Mesodermal cell (in vitro differentiated cells): Measurements from ENCODE around the gene SLC4A3.

Source experiments
- H3K27ac ChIP-seq: 2 replicates; pipeline ENCODE4 v1.7.0; 2013; ENCODE audit warnings: mild to moderate bottlenecking, low read depth, low read length, moderate library complexity; ENCODE audit not compliant: severe bottlenecking
- H3K36me3 ChIP-seq: 2 replicates; pipeline ENCODE4 v1.7.1; 2013; ENCODE audit warnings: mild to moderate bottlenecking, low read length, moderate library complexity; ENCODE audit not compliant: control insufficient read depth, insufficient read depth
- H3K4me1 ChIP-seq: one replicate; pipeline ENCODE4 v1.7.1; 2013; ENCODE audit warnings: mild to moderate bottlenecking, low read length; ENCODE audit not compliant: insufficient read depth, control insufficient read depth, poor library complexity, severe bottlenecking
- H3K4me3 ChIP-seq: 2 replicates; pipeline ENCODE4 v1.7.0; 2013; ENCODE audit warnings: low read length, control low read depth, mild to moderate bottlenecking; ENCODE audit not compliant: insufficient read depth, poor library complexity, severe bottlenecking; ENCODE audit errors: extremely low read depth
- H3K9me3 ChIP-seq: 2 replicates; pipeline ENCODE4 v1.7.1; 2013; ENCODE audit warnings: mild to moderate bottlenecking, low read length, moderate library complexity; ENCODE audit not compliant: control insufficient read depth
- WGBS, 2 experiments: methylation state at CpG; one replicate each; pipeline ENCODE4 v1.1.5; 2013; ENCODE audit warnings: missing lambda C conversion rate in 2 of 2; ENCODE audit not compliant: insufficient coverage in 2 of 2; 5-methylcytosine and 5-hydroxymethylcytosine counted together

Gene SLC4A3

DNA sequence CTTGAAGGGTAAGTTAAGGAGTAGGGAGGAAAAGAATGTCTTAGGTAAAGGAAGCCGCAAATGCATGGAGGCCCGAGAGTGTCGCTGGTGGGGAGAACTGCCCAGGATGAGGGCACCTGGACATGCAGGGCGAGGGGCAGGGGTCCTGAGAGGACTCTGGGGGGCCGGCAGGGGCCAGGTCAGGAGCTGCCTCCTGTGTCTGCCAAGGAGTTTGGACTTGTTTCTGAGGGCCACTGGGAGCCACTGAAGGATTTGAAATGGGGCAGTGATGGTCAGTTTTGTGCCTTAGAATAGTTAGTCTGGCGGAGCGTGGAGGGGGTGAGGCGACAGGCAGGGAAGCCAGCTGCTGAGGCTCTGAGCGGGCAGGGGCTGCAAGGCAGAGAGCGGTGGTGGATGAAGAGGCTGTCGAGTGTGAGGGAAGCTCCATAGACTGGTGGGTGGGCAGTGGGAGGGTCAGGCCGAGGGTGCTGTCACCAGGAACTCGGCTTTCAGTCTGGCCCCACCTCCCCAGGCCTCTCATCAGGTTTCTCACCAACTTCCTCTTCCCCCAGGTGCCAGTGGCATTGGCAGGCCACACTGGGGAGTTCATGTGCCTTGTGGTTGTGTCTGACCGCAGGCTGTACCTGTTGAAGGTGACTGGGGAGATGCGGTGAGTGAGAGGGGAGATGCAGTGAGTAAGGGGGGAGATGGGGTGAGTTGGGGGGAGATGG lies 14.7 kb upstream of the SLC4A3 start:
- WGBS, 2 experiments: 91 to 93% methylated on average over 9 to 10 of the region's 15 CpGs
- H3K4me3 ChIP-seq: no peak overlapping the region
- no peak overlapping the region for H3K27ac ChIP-seq
- no peaks in the 10 kb centered on the region for H3K9me3 ChIP-seq
- no peaks in the 10 kb centered on the region for H3K4me1 ChIP-seq
- H3K36me3 ChIP-seq: peaks cover 42% of the 10 kb centered on the region

DNA sequence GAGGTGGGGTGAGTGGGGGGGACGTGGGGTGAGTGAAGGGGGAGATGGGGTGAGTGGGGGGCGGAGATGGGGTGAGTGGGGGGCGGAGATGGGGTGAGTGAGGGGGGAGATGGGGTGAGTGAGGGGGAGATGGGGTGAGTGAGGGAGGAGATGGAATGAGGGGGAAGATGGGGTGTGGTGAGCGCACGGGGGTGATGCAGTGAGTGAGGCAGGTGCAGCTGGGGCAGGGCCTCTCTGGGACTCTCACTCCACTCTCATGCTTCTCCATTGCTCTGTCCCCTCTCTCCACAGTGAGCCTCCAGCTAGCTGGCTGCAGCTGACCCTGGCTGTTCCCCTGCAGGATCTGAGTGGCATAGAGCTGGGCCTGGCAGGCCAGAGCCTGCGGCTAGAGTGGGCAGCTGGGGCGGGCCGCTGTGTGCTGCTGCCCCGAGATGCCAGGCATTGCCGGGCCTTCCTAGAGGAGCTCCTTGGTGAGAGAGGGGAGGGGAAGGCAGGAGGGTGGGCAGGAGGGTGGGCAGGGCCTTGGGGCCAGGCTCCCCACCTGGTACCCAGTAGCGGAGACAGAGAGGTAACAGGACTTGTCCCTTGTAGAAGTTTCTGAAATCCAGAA lies 13.9 kb upstream of the SLC4A3 start:
- H3K9me3 ChIP-seq: no peaks in the 10 kb centered on the region
- 97 to 100% methylated on average over 4 to 5 of the region's 11 CpGs for WGBS, 2 experiments
- no peaks in the 10 kb centered on the region for H3K4me1 ChIP-seq
- H3K27ac ChIP-seq: no peak overlapping the region
- H3K4me3 ChIP-seq: no peak overlapping the region
- peaks cover 40% of the 10 kb centered on the region for H3K36me3 ChIP-seq

DNA sequence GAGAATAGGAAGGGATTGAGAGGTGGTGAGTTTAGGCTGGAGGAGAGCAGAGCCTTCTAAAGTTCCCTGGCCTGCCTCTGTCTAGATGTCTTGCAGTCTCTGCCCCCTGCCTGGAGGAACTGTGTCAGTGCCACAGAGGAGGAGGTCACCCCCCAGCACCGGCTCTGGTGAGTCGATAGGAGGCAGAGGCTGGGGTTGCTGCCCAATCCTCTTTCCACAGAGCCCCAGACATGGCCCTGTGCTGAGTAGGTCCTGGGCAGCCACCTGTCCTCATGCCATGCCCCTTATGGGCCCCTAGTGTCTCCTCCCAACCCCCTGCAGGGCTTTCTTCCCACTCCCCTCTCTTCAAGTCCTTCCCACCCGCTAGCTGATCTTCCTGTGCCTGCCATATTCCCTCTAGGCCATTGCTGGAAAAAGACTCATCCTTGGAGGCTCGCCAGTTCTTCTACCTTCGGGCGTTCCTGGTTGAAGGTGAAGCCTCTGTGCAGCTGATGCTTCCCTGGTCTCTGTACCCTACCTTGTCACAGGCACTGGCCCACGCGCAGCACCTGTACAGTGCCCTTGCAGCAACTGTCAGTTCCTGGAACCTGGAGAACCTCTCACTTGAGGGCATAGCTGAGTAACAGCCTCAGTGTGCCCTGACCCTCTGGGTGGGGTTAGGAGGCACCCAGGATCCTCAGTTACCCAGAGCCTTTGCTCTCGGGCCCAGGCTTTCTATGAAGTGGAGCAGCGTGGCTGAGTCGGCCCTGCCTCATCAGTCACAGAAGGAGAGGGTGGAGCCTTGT lies 13.2 kb upstream of the SLC4A3 start:
- H3K4me1 ChIP-seq: no peaks in the 10 kb centered on the region
- 94 to 95% methylated on average over 7 to 11 of the region's 11 CpGs for WGBS, 2 experiments
- no peak overlapping the region for H3K27ac ChIP-seq

DNA sequence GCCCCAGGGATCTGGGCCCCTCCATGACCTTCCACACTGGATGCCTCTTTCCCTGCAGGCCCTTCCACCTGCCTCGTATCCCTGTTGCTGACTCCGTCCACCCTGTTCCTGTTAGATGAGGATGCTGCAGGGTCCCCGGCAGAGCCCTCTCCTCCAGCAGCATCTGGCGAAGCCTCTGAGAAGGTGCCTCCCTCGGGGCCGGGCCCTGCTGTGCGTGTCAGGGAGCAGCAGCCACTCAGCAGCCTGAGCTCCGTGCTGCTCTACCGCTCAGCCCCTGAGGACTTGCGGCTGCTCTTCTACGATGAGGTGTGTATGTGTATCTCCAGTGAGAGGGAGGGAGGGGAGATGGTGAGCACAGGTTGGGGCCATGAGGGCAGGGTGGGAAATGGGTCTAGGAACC lies 12.4 kb upstream of the SLC4A3 start:
- H3K9me3 ChIP-seq: no peaks in the 10 kb centered on the region
- no peaks in the 10 kb centered on the region for H3K4me1 ChIP-seq
- H3K4me3 ChIP-seq: no peak overlapping the region
- peaks cover 28% of the 10 kb centered on the region for H3K36me3 ChIP-seq
- no peak overlapping the region for H3K27ac ChIP-seq
- 96 to 98% methylated on average over 8 to 9 of the region's 11 CpGs for WGBS, 2 experiments

More for the DNA sequence above, 13.2 kb upstream of the SLC4A3 start:
- Histone ChIP-seq H3K4me3 (no peak overlapping the region), H3K36me3 (peaks cover 33% of the 10 kb centered on the region), H3K9me3 (no peaks in the 10 kb centered on the region)

DNA sequence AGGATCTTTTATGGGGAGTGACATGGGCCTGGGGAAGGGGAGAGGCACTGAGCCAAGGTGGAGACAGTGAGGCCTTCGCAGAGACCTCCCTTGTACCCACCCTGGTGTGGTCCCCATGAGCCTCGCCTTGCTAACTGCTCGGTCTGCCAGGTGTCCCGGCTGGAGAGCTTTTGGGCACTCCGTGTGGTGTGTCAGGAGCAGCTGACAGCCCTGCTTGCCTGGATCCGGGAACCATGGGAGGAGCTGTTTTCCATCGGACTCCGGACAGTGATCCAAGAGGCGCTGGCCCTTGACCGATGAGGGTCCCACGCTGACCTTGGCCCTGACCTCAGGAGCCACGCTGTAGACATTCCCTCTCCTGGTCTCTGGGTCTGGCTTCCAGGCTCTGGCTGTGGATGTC lies 11.5 kb upstream of the SLC4A3 start:
- peaks cover 25% of the 10 kb centered on the region for H3K36me3 ChIP-seq
- no peak overlapping the region for H3K4me3 ChIP-seq
- WGBS, 2 experiments: 95 to 96% methylated on average over 11 of the region's 12 CpGs
- H3K27ac ChIP-seq: no peak overlapping the region
- no peaks in the 10 kb centered on the region for H3K4me1 ChIP-seq
- no peaks in the 10 kb centered on the region for H3K9me3 ChIP-seq

DNA sequence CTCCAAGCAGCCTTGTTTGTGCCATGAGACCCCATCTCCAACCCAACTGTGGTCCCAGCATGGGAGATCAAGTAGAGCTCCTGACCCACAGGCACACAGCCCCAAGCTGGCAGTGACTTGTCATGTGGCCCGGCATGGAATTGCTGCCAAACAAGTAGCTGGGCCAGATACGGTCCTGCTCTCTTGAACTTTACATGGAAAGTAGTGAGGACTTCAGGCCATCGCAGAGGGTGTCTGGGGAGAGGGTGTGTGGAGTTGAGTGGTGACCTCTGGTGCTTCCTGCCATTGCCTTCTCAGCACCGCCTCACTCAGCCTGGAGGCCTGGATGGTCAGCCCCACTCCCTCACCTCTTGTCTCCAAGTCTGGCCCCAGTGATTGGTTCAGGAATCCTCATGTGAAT lies 10.9 kb upstream of the SLC4A3 start:
- Histone ChIP-seq H3K27ac (no peak overlapping the region), H3K9me3 (no peaks in the 10 kb centered on the region), H3K36me3 (peaks cover 23% of the 10 kb centered on the region), H3K4me1 (no peaks in the 10 kb centered on the region), H3K4me3 (no peak overlapping the region)
- 91 to 94% methylated on average over 3 to 4 of the region's 4 CpGs for WGBS, 2 experiments

DNA sequence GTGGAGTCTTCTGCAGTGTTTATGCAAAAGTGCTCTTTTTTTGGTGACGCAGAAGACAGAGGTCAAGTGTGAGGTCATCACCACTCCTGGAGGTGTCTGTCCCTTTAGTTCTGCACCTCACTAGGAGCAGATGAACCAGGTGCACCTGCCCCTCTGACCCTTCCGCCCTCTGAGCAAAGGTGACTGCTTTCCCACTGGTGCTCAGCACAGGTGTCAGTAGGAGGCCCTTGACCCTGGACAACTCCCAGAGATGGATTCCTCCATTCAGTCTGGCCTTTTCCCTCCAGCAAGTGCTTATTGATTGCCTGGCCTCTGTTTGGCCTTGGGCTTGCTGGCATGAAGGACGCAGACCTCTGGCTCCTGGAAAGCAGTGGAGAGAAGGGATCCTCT lies 8.7 kb upstream of the SLC4A3 start:
- 84 to 95% methylated on average over 2 to 3 of the region's 3 CpGs for WGBS, 2 experiments
- H3K36me3 ChIP-seq: peaks cover 14% of the 10 kb centered on the region
- no peak overlapping the region for H3K4me3 ChIP-seq
- no peaks in the 10 kb centered on the region for H3K9me3 ChIP-seq
- no peak overlapping the region for H3K27ac ChIP-seq
- no peaks in the 10 kb centered on the region for H3K4me1 ChIP-seq

DNA sequence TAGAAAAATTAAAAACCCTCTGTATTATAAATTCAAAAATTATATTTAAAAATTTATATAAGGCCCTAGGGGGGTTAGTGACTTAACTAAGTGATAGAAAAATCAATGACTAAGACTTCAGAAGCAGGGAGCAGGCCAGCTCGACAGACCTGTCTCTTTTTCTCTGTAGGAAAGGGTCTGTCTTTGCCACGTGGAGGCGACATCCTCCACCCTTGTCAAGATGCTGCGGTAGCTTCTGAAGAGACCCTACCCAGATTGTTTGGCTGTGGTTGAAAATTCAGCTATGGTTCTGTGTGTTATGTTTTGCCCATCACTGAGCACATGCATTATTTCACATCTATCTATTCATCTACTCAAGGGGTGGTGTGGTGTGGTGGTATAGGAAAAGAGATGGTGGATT lies 8.2 kb upstream of the SLC4A3 start:
- no CpG with 5 or more reads among the region's 4 CpGs for WGBS, 2 experiments
- Histone ChIP-seq H3K4me3 (no peak overlapping the region), H3K9me3 (no peaks in the 10 kb centered on the region), H3K36me3 (peaks cover 14% of the 10 kb centered on the region), H3K27ac (no peak overlapping the region), H3K4me1 (no peaks in the 10 kb centered on the region)

DNA sequence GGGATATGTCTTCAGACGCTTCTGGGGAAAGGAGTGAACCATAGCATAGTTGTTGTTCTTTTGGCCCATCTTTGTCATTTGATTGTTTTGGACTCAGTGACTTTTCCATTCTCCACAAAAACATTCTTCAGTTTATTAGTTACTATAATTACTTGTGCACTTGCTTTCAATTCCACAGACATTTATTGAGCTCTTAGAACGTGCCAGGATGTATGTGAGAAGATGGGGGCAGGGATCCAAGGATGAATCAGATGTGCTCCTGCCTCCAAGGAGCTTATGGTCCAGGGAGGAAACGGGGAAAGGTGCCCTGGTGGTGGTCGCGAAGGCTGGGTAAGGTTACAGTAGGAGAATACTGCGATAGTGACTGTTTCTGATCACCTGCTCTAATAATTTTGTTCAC lies 6.9 kb upstream of the SLC4A3 start:
- no peak overlapping the region for H3K27ac ChIP-seq
- H3K9me3 ChIP-seq: no peaks in the 10 kb centered on the region
- 77 to 95% methylated on average over 4 to 5 of the region's 6 CpGs for WGBS, 2 experiments
- H3K4me1 ChIP-seq: no peaks in the 10 kb centered on the region
- no peak overlapping the region for H3K4me3 ChIP-seq
- H3K36me3 ChIP-seq: peaks cover 11% of the 10 kb centered on the region

DNA sequence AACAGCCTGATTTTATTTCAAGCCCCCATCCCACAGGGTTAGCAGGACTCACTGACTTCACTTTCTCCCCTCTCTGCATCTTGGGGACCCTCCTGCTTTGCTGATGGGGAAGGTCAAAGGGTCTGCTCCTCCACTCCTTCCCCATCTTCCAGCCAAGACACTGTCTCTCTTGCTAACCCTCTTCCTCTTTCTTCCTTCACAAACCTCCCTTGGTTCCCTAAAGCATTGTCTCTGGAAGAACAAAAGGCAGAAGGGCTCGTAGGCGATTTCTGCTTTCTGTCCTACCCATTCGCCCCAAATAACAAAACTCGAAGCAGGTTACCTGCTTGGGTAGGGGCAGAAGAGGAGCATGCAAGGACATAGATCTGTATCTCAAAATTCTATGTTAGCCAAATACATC lies 5.5 kb upstream of the SLC4A3 start:
- Histone ChIP-seq H3K36me3 (no peaks in the 10 kb centered on the region), H3K4me1 (no peaks in the 10 kb centered on the region), H3K9me3 (no peaks in the 10 kb centered on the region), H3K4me3 (no peak overlapping the region), H3K27ac (no peak overlapping the region)
- 80% methylated on average over 3 of the region's 4 CpGs; no CpG with 5 or more reads in 1 of the 2 experiments for WGBS, 2 experiments
